ENCODE results near the gene DIAPH3.

DNA sequence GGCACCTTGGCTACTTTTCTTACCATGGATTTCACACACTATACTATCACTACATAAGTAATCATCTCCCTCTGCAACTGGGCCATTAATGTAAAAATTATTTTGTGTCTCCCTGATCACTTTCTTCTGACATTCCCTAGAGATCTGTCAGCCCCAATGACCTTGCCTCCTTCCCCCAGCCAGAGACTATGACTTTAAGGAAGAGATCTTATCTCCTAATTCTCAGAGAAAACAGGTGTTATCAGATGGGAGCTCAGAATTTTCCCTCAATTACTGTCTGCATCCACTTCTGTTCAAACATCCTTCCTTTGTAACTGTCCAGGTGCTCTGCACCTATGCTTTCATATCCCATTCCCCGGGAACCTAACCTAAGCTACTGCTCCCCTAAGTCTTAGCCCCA, 397.5 kb downstream of the DIAPH3 start:
- TF ChIP-seq, protein P1, sequence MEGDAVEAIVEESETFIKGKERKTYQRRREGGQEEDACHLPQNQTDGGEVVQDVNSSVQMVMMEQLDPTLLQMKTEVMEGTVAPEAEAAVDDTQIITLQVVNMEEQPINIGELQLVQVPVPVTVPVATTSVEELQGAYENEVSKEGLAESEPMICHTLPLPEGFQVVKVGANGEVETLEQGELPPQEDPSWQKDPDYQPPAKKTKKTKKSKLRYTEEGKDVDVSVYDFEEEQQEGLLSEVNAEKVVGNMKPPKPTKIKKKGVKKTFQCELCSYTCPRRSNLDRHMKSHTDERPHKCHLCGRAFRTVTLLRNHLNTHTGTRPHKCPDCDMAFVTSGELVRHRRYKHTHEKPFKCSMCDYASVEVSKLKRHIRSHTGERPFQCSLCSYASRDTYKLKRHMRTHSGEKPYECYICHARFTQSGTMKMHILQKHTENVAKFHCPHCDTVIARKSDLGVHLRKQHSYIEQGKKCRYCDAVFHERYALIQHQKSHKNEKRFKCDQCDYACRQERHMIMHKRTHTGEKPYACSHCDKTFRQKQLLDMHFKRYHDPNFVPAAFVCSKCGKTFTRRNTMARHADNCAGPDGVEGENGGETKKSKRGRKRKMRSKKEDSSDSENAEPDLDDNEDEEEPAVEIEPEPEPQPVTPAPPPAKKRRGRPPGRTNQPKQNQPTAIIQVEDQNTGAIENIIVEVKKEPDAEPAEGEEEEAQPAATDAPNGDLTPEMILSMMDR (conservative IDR thresholded peaks at IDR 0.05; ENCODE audit: low read length): no peak
- no peak for TF ChIP-seq EZH2phosphoT487 (IDR thresholded peaks at IDR 0.05; ENCODE audit: borderline replicate concordance)
